Smooth muscle cell of the brain vasculature (primary cell): ENCODE results near the gene SPATA6.
"Not testable (repeated sequence)": the region's sequence is repeated elsewhere in the genome, so short reads cannot be mapped to it uniquely, and the experiment has no call there.

Experiments
- DNase-seq: peaks from one replicate; pipeline ENCODE4 v3.0.0-alpha.2; 2012; ENCODE audit warnings: low read depth, low spot score

The SPATA6 gene

DNA sequence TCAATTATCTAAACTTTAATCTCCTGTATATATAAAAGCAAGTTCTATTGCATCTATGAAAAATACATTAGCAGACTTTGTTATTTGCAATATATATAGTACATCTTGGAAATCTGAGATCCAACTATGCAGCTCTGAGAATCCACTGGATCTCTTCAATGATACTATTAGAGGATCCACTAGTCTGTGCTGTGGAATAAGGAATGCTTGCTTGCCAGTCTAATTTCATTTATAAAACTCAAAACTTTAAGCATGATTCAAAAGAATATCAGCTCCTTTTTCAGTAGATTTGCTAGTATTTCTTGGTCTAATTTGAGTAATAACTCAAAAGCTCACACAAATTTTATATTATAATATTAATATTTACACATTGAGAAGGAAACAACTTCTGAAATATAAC is 115.1 kb downstream of the SPATA6 start:
- DNase-seq, result no peak

DNA sequence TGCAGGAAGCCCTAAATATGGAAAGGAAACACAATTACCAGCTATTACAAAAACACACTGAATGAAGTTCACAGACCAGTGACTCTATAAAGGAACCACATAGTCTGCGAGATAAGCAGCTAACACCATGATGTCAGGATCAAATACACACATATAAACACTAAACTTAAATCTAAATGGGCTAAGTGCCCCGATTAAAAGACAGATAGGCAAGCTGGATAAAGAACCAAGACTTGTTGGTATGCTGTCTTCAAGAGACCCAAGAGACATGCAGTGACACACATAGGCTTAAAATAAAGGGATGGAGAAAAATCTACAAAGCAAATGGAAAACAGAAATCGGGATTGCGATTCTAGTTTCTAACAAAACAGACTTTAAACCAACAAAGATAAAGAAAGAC is 127.6 kb downstream of the SPATA6 start:
- DNase-seq, result no peak

DNA sequence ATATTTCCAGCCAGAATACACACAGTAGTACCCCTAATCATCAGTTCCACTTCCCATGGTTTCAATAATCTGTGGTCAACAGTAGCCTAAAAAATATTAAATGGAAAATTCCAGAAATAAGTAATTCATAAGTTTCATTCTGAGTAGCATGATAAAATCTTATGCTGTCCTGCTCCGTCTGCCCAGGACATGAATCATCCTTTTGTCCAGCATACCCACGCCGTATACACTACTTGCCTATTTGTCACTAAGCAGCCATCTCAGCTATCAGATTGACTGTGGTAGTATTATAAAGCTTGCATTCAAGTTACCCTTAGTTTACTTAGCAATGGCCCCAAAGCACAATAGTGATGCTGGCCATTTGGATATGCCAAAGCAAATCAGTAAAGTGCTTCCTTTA is 130.8 kb downstream of the SPATA6 start:
- DNase-seq, result no peak

- DNase-seq, result no peak
Measured at GRCh38 chr1:48338257-48338656, 133.7 kb downstream of the SPATA6 start.

DNA sequence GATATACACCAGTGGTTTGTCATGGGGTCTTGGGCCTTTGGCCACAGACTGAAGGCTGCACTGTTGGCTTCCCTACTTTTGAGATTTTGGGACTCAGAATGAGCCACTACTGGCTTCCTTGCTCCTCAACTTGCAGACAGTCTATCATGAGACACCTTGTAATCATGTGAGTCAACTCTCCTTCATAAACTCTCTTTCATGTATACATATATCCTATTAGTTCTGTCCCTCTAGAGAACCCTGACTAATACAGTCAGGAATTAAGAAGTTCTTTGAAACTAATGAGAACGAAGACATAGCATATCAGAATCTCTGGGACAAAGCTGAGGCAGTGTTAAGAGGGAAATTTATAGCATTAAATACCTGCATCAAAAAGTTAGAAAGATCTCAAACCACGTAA is 138.7 kb downstream of the SPATA6 start:
- DNase-seq, result no peak

GRCh38 chr1:48332115-48332514 is 139.9 kb downstream of the SPATA6 start:
- no peak for DNase-seq

DNA sequence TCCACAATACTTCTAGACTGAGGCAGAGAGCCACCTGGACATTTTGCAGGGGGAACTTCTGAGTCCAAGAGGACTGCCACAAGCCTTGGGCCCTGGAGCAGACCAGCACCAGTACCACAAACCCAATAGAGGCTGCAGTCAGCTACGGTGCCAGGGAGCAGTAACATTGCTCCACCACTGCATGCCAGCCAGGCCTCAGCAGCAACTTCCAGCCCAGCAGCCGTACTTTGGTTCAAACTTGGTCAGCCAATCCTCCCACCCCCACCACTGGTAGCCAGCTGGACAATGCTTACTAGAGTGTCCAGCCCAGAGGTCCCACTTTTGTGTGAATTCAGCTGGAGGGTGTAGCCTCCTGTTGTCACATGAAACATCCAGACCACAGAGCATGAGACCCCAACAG is 142.1 kb downstream of the SPATA6 start:
- DNase-seq, result no peak

DNA sequence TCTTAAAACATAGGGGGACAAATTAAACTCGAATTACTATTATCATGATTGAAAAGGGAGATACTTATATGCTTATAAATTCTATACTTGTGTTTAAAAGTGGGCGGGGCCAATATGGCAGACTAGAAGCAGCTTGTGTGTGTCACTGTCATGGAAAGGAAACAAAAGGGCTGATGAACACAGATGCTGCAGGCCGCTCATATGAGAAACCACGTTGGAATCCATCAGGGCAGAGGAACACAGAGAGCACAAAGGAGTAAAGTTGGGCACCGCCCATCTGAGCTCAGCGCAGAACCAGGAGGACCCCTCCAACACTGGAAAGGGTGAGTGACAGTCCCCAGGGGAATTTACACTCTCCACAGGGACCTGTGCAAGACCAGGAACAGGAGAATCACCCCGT is 142.5 kb downstream of the SPATA6 start:
- no peak for DNase-seq

DNA sequence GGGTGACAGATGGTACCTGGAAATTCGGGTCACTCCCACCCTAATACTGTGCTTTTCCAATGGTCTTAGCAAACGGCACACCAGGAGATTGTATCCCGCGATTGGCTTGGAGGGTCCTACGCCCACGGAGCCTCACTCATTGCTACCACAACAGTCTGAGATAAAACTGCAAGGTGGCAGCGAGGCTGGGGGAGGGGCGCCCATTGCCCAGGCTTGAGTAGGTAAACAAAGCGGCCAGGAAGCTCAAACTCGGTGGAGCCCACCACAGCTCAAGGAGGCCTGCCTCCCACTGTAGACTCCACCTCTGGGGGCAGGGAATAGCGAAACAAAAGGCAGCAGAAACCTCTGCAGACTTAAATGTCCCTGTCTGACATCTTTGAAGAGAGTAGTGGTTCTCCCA is 160.2 kb downstream of the SPATA6 start:
- not testable (repeated sequence) for DNase-seq

DNA sequence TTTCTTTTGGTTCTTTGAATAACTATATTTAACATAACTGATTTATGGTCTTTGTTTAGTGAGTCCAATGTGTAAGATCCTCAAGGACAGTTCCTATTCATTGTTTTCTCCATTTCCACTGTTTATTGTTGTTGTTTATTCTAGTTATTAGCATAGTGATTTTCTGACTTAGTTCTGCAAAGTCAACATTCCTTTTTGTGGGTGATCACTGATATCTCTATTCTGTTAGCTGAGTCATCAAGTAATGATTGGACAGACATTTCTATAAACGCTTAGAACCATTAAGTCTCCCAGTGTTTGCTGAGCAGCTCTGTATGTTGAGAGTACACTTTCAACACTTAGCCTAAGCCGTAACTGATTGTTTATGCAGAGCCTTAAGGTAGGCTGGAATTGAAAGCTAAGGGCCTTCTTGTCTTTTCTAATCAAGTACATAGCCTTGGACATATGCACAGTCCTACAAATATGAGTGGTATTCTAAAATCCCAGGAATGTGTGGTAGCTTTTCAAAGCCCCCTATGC is 162.4 kb downstream of the SPATA6 start:
- DNase-seq, result no peak

DNA sequence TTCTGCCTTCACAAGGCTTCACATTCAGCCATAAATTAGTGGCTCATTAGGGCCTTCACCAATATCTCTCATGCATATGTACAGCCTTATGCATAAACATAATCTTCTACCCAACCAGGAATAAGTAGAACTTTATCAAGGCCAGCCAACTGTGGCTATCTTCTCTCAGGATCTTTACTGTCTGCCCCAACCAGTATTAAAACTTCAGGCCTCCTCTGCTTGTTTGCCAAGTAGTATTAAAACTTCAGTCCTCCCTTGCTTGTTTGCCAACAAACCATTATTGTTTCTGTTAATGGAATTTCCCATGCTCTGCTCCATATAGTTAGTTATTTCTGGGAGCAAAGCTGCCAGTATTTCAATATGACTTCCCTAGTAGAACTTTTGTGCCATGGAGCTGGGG is 169.4 kb downstream of the SPATA6 start:
- no peak for DNase-seq

GRCh38 chr1:48294656-48295055 is 177.3 kb downstream of the SPATA6 start:
- no peak for DNase-seq

DNA sequence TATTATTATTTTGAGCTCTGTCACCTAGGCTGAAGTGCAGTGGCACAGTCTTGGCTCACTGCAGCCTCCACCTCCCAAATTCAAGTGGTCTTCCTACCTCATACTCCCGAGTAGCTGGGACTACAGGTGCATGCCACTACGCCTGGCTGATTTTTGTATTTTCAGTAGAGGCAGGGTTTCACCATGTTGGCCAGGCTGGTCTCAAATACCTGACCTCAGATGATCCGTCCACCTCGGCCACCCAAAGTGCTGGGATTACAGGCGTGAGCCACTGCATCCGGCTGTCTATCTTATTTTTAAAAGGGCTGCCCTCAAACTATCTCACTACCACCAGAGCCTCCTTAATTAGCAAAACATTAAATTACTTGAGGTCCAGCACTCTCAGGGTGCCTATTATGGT is 177.9 kb downstream of the SPATA6 start:
- not testable (repeated sequence) for DNase-seq

DNA sequence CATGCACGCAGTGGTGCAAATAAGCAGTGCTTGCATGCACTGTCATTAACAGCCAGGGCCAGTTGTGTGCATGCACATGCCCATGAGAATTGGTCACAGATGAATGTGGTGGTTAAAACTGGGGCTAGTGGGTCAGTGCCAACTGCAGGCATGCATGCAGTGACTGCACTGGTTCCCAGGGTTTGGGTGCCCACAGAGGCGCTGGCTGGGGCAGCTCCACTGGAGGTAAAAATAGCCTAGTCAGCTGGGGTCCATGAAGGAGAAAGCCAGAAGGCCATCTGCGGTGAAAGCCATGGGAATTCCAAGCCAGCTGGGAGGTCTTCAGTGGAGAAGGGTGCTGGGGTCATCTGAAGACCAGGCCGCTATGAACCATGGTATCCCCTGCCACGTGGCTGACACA is 179.3 kb downstream of the SPATA6 start:
- DNase-seq, result no peak

DNA sequence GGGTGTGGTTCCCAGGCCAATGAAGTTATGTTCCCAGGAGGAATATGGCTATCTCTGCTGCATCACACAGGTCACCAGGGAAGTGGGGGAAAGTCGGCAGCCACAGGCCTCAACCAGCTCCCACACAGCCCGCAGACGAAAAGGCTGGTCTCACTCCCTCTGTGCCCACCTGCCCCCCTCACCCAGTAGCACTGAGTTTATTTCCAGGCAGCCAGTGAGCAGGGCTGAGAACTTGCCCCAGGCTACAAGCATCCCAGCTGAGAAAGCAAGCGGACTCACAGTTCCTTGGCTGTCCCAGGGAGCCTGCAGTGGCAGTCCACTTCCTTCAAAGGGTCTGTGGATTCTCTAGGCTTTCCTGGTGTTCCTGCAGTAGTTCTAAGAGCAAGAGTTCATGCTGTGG is 180.6 kb downstream of the SPATA6 start:
- DNase-seq, result no peak

DNA sequence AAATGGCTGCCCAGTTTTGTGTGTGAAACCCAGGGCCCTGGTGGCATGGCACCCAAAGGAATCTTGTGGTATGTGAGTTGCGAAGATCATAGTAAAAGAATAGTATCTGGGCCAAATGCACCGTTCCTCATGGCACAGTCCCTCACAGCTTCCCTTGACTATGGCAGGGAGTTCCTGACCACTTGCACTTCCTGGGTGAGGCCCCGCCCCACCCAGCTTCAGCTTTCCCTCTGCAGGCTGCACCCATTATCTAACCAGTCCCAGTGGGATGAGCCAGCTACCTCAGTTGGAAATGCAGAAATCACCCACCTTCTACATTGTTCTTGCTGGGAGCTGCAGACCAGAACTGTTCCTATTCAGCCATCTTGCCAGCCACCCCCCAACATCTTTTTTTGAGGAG is 186.5 kb downstream of the SPATA6 start:
- DNase-seq, result no peak

GRCh38 chr1:48284696-48285420 is 187.1 kb downstream of the SPATA6 start:
- not testable (repeated sequence) for DNase-seq

DNA sequence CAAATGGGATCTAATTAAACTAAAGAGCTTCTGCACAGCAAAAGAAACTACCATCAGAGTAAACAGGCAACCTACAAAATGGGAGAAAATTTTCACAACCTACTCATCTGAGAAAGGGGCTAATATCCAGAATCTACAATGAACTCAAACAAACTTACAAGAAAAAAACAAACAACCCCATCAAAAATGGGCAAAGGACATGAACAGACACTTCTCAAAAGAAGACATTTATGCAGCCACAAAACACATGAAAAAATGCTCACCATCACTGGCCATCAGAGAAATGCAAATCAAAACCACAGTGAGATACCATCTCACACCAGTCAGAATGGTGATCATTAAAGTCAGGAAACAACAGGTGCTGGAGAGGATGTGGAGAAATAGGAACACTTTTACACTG is 189.7 kb downstream of the SPATA6 start:
- not testable (repeated sequence) for DNase-seq

DNA sequence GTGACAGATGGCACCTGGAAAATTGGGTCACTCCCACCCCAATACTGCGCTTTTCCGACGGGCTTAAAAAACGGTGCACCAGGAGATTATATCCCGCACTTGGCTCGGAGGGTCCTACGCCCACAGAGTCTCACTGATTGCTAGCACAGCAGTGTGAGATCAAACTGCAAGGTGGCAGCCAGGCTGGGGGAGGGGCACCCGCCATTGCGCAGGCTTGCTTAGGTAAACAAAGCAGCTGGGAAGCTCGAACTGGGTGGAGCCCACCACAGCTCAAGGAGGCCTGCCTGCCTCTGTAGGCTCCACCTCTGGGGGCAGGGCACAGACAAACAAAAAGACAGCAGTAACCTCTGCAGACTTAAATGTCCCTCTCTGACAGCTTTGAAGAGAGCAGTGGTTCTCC is 194.6 kb downstream of the SPATA6 start:
- DNase-seq, result not testable (repeated sequence)

GRCh38 chr1:48266576-48266975 is 205.4 kb downstream of the SPATA6 start:
- no peak for DNase-seq

DNA sequence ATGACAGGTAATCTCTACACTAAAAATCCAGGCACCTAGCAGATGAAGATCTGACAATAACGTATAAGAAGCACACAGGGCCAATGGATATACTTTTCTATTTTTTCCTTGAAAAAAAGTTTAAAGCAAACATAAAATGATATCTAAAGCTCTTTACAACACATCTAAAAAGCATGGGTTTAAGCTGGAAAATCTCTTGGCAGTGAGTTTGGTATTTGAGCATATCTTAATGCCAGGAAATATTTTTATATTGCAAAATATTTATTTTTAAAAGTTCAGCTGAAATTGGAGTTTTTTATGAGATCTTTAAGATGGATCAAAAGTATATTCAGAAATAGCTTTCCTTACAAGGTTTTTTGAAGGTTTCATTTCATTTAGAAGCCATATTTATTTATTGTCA is 209.0 kb downstream of the SPATA6 start:
- DNase-seq, result no peak

- DNase-seq, result no peak
Measured at GRCh38 chr1:48261881-48262400, 210.1 kb downstream of the SPATA6 start.

DNA sequence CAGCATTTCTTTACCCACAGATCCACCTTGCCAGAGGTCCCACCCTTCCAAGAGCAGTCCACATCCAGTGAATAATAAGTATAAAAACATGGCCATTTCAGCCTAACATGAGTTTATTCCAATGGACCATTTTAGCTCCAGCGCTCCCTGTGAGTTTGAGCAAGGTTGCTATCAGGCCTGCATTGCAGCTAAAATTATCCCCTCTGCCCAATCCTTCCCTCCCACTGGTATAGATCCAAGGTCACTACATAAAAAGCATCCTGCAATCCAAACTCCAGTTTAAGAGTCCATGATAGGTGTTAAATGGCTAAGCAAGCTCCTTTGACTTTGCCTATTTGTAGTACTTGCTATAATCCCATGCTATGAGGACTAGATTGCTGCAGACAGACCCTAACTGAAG is 213.9 kb downstream of the SPATA6 start:
- DNase-seq, result no peak

DNA sequence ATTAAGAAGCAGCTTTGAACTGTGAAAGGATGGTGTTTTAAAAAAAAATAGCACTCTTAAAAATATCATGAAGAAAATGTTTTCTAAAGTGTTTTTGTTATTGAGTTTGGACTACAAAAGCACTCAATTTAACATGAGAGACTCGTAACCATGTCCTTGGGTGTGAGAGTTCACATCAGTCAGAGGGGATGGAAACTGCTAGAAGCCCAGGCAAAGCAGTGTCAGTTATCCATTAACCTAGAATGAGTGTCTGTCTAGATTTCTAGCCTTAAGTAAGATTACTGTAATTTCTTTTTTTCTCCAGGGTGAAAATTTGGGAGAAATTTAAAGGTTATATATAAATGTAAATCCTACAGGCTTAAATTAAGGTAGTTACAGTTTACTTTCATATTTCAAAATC is 217.8 kb downstream of the SPATA6 start:
- no peak for DNase-seq
